HCT116 (cell line): ENCODE data around the gene TDO2. TPM values are rescaled to one million over a fixed set of nuclear protein-coding genes. Genes with fewer than 3 reads are reported as not detected.
A peak's percentile ranks its signal among the peaks of the same experiment; 100 is the strongest.

Source experiments
- ATAC-seq: fragments of 200-7000 bp; cut with Tn5 transposase; 2 replicates; pipeline ENCODE4 v1.9.1; 2020; ENCODE audit warnings: mild to moderate bottlenecking, moderate library complexity
- BruUV-seq: library from RNA; stranded (reverse); fragments of 400-500 nt; replicated peaks from 2 replicates; lab custom pipeline; 2021; lab: Mats Ljungman, UMichigan
- CTCF ChIA-PET: fragments of 300-600 bp; sonication (Branson Sonifier 250); formaldehyde crosslinking; loops from one replicate; lab custom pipeline; 2021; ENCODE audit warnings: antibody characterized with exemption; lab: Charles Lee
- POLR2A ChIA-PET: fragments of 300-600, 350-600 bp; sonication (Branson Sonifier 250); formaldehyde crosslinking; loops from one replicate; lab custom pipeline; 2021; ENCODE audit warnings: antibody characterized with exemption; lab: Charles Lee
- RAD21 ChIA-PET, 2 experiments: fragments of 300-600 bp; sonication (Branson Sonifier 250); formaldehyde crosslinking; loops; one replicate each; lab custom pipeline; 2023; ENCODE audit warnings: low total read pairs in 2 of 2; ENCODE audit not compliant: uncharacterized antibody in 2 of 2, unreplicated experiment in 2 of 2, low non-redundant PET in 1 of 2; lab: Charles Lee
- DNase-seq: peaks from one replicate; pipeline ENCODE4 v3.0.0-alpha.2; 2010; ENCODE audit warnings: low read depth, low spot score
- H2AFZ ChIP-seq: fragments of 200-600 bp; shearing (Covaris generic), sonication (generic); 2 replicates; pipeline ENCODE4 v1.6.1; 2017; ENCODE audit warnings: low read depth, mixed run types, mixed read lengths, antibody characterized with exemption, low read length; ENCODE audit not compliant: poor library complexity, severe bottlenecking
- H3K27ac ChIP-seq: 2 replicates; pipeline ENCODE4 v1.5.1; 2012; ENCODE audit warnings: low read depth, low read length
- H3K27me3 ChIP-seq: fragments of 200-600 bp; sonication (generic); 2 replicates; pipeline ENCODE4 v1.6.1; 2016; ENCODE audit warnings: mixed run types, low read length, mixed read lengths; ENCODE audit not compliant: insufficient read depth
- H3K36me3 ChIP-seq, 2 experiments: fragments of 200-500 bp in 1 of 2; fragments of 200-600 bp in 1 of 2; sonication (Bioruptor generic) in 1 of 2; sonication (generic) in 1 of 2; 2 replicates each; pipeline versions ENCODE4 v1.5.1 to v1.6.1; 2014 to 2016; ENCODE audit warnings: low read length in 2 of 2, inconsistent platforms in 1 of 2, mixed read lengths in 1 of 2, mixed run types in 1 of 2; ENCODE audit not compliant: insufficient read depth in 2 of 2, control insufficient read depth in 1 of 2
- H3K4me1 ChIP-seq, 2 experiments: fragments of 200-600 bp in 1 of 2; sonication (generic) in 1 of 2; 2 replicates each; pipeline versions ENCODE4 v1.5.1 to v1.6.1; 2012 to 2017; ENCODE audit warnings: low read length in 2 of 2, inconsistent platforms in 1 of 2, mild to moderate bottlenecking in 1 of 2, mixed read lengths in 1 of 2, mixed run types in 1 of 2, moderate library complexity in 1 of 2; ENCODE audit not compliant: insufficient read depth in 2 of 2, control insufficient read depth in 1 of 2
- H3K4me2 ChIP-seq: fragments of 200-600 bp; sonication (generic); 2 replicates; pipeline ENCODE4 v1.6.1; 2017; ENCODE audit warnings: mixed run types, low read length, mixed read lengths
- H3K4me3 ChIP-seq, 2 experiments: fragments of 200-600 bp in 1 of 2; sonication (generic) in 1 of 2; replicated peaks in 1 of 2; 2 replicates each; pipeline ENCODE4 v1.5.1; 2011 to 2016; ENCODE audit warnings: low read length in 2 of 2, control low read depth in 1 of 2, low read depth in 1 of 2, mild to moderate bottlenecking in 1 of 2, mixed read lengths in 1 of 2, mixed run types in 1 of 2
- H3K79me2 ChIP-seq: fragments of 200-600 bp; sonication (generic); 2 replicates; pipeline ENCODE4 v1.6.1; 2017; ENCODE audit warnings: mild to moderate bottlenecking, mixed run types, low read length, moderate library complexity, mixed read lengths; ENCODE audit not compliant: insufficient read depth
- H3K9ac ChIP-seq: fragments of 200-600 bp; sonication (generic); 2 replicates; pipeline ENCODE4 v1.6.1; 2016; ENCODE audit warnings: low read length, mixed read lengths
- H3K9me2 ChIP-seq: fragments of 200-600 bp; sonication (generic), shearing (Covaris generic); 2 replicates; pipeline ENCODE4 v1.6.1; 2017; ENCODE audit warnings: mixed run types, mild to moderate bottlenecking, moderate library complexity; ENCODE audit not compliant: insufficient read depth
- H3K9me3 ChIP-seq, 2 experiments: fragments of 200-500 bp in 1 of 2; fragments of 200-600 bp in 1 of 2; sonication (Bioruptor generic) in 1 of 2; sonication (generic) in 1 of 2; 2 replicates each; pipeline ENCODE4 v1.6.1; 2014 to 2017; ENCODE audit warnings: low read length in 2 of 2, mixed read lengths in 2 of 2, inconsistent platforms in 1 of 2, low read depth in 1 of 2, mild to moderate bottlenecking in 1 of 2, mixed run types in 1 of 2, moderate library complexity in 1 of 2; ENCODE audit not compliant: control insufficient read depth in 1 of 2, insufficient read depth in 1 of 2
- H4K20me1 ChIP-seq: fragments of 200-600 bp; sonication (generic), shearing (Covaris generic); 2 replicates; pipeline ENCODE4 v1.6.1; 2017; ENCODE audit warnings: mixed run types, mild to moderate bottlenecking, moderate library complexity; ENCODE audit not compliant: insufficient read depth
- CBX3 ChIP-seq: IDR thresholded peaks from 2 replicates; pipeline ENCODE4 v1.6.1; 2012; ENCODE audit warnings: low read depth
- EGR1 ChIP-seq: IDR thresholded peaks from 2 replicates; pipeline ENCODE4 v1.6.1; 2012; ENCODE audit warnings: low read depth
- POLR2A ChIP-seq: IDR thresholded peaks from 2 replicates; pipeline ENCODE4 v1.7.0; 2011; ENCODE audit warnings: borderline replicate concordance; ENCODE audit not compliant: insufficient read depth, insufficient read length; ENCODE audit errors: extremely low read depth
- POLR2AphosphoS5 ChIP-seq: IDR thresholded peaks from 2 replicates; pipeline ENCODE4 v1.6.1; 2011; ENCODE audit warnings: mild to moderate bottlenecking, low read depth, low read length, moderate library complexity
- SIN3A ChIP-seq: IDR thresholded peaks from 2 replicates; pipeline ENCODE4 v1.6.1; 2012; ENCODE audit warnings: low read depth
- SP1 ChIP-seq: IDR thresholded peaks from 2 replicates; pipeline ENCODE4 v1.6.1; 2012; ENCODE audit warnings: low read depth
- SRF ChIP-seq: IDR thresholded peaks from 2 replicates; pipeline ENCODE4 v1.6.1; 2012; ENCODE audit warnings: low read depth
- TCF7L2 ChIP-seq: IDR thresholded peaks from 2 replicates; pipeline ENCODE4 v1.7.0; 2011; ENCODE audit warnings: borderline replicate concordance, inconsistent platforms; ENCODE audit not compliant: insufficient read depth, insufficient read length; ENCODE audit errors: extremely low read depth
- ZFX ChIP-seq: fragments of 450-650 bp; IDR thresholded peaks from 2 replicates; pipeline ENCODE4 v1.6.1; 2017
- intact Hi-C: fragments of 100-400 bp; cut with micrococcal nuclease; formaldehyde crosslinking; loops from 2 replicates; pipeline ENCODE4 v1.10.0; 2022
- total RNA-seq: library from RNA; stranded (reverse); gene quantifications from one replicate; pipeline ENCODE4 v1.2.1, GENCODE V29; 2021; ENCODE audit not compliant: unreplicated experiment
- TF ChIP-seq, protein P1 (sequence below): IDR thresholded peaks from 2 replicates; pipeline ENCODE4 v1.6.1; 2012
- TF ChIP-seq, protein P2 (sequence below): IDR thresholded peaks from 2 replicates; pipeline ENCODE4 v1.6.1; 2012
- TF ChIP-seq, protein P3 (sequence below): IDR thresholded peaks from 2 replicates; pipeline ENCODE4 v1.6.1; 2012; ENCODE audit warnings: low read depth

The TDO2 gene
- total RNA-seq, 1 experiment from 2014 or later: 0.27 TPM

DNA sequence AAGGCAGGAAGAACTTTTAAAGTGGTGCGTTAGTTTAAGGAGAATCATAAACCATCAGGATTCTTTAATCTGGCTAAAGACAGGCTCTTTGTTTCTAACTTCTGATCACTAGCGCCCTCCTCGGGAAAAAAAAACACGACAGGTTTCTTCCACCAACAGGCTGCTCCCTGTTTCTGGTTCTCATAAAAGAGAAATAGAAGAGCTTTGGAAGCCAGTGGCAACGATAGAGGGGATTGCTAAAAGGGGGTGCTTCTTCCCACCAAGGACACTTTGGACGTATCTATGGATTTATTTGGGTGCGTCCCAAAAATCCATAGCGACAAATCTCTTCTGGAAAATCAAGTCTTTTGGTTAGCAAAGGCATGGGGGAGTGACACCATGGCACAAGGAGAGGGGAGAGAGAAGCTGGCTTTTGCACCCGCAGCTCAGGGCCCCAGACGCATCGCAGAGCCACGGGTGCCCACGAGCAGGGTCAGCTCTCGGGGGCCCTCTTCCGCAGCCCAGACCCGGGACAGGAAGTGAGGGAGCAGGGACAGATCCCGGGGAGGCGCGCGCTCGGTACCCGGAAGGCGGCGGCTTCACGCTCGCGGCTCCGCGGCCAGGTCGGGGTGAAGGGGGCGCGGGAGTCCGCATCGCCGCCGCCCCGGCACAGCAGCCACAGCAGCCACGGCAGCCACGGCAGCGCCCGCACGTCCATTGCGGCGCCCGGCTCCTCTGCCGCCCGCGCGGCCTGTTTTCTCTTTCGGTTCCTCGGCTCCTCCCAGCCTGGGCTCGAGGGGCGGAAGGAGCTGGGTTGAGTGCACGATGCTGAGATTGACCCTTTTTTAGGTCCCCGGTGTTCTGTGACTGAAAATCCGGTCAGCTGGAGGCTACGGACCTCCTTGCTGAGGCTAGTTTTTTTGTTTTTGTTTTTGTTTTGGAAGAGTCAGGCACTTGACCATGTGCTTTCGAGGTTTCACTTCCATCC, 49.9 kb downstream of the TDO2 start, which contains the start of gene CTSO (continued):
- TF ChIP-seq EGR1 (no peak), POLR2A (peak; percentile 15), SIN3A (no peak), SRF (no peak)
- TF ChIP-seq, protein P1, sequence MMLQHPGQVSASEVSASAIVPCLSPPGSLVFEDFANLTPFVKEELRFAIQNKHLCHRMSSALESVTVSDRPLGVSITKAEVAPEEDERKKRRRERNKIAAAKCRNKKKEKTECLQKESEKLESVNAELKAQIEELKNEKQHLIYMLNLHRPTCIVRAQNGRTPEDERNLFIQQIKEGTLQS: no peak
- TF ChIP-seq, protein P2, sequence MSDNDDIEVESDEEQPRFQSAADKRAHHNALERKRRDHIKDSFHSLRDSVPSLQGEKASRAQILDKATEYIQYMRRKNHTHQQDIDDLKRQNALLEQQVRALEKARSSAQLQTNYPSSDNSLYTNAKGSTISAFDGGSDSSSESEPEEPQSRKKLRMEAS: 0 out of 2 replicates have a peak, but pooled peaks have one; percentile 10

DNA sequence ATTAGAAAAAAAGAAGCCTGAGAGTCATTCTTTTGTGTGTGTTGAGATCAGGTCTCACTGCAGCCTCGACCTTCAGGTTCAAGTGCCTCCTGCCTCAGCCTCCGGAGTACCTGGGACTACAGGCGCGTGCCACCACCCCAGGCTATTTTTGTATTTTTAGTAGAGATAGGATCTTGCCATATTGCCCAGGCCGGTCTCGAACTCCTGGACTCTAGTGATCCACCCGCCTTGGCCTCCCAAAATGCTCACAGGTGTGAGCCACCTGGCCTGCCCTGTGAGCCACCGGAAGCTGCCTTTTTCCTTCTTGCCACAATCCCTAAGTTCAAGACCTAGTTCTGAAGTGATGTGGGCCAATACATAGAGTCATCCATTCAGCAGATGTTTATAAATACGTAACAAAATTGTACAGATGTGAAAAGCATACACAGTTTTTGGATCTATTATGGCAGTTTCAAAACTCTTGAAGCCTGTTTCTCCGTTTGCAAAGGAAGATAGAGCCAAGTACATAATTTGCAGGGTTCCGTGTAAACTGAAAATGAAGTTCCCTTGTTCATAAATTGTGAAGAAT, 50.7 kb downstream of the TDO2 start:
- Histone ChIP-seq H3K9me2 (no peaks in the 10 kb centered on the region), H3K9ac (peak overlapping the region; percentile 63), H3K36me3 (no peaks in the 10 kb centered on the region), H2AFZ (no peak overlapping the region), H3K4me1 (peaks cover 0 to 6% of the 10 kb centered on the region in 2 experiments; a peak in 1 of 4 replicates), H3K9me3 (no peaks in the 10 kb centered on the region), H3K4me3 (peak overlapping the region; percentile 33 to 56), H3K27me3 (no peaks in the 10 kb centered on the region), H3K4me2 (peak overlapping the region; percentile 72), H3K79me2 (no peaks in the 10 kb centered on the region), H3K27ac (peak overlapping the region; percentile 72; the same call in 1 of the 2 replicates), H4K20me1 (no peaks in the 10 kb centered on the region)
- TF ChIP-seq POLR2A (no peak), CBX3 (no peak), TCF7L2 (no peak), POLR2AphosphoS5 (no peak), SIN3A (no peak), SP1 (no peak), ZFX (no peak)
- TF ChIP-seq, protein P3, sequence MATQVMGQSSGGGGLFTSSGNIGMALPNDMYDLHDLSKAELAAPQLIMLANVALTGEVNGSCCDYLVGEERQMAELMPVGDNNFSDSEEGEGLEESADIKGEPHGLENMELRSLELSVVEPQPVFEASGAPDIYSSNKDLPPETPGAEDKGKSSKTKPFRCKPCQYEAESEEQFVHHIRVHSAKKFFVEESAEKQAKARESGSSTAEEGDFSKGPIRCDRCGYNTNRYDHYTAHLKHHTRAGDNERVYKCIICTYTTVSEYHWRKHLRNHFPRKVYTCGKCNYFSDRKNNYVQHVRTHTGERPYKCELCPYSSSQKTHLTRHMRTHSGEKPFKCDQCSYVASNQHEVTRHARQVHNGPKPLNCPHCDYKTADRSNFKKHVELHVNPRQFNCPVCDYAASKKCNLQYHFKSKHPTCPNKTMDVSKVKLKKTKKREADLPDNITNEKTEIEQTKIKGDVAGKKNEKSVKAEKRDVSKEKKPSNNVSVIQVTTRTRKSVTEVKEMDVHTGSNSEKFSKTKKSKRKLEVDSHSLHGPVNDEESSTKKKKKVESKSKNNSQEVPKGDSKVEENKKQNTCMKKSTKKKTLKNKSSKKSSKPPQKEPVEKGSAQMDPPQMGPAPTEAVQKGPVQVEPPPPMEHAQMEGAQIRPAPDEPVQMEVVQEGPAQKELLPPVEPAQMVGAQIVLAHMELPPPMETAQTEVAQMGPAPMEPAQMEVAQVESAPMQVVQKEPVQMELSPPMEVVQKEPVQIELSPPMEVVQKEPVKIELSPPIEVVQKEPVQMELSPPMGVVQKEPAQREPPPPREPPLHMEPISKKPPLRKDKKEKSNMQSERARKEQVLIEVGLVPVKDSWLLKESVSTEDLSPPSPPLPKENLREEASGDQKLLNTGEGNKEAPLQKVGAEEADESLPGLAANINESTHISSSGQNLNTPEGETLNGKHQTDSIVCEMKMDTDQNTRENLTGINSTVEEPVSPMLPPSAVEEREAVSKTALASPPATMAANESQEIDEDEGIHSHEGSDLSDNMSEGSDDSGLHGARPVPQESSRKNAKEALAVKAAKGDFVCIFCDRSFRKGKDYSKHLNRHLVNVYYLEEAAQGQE: no peak
- ChIA-PET CTCF (interaction anchor here (1.5 to 3.6 kb wide), 4 partner anchors 144 to 550 kb away, joined by 3 to 37 read pairs (median 8); no protein-coding TSS in a partner anchor), RAD21 (interaction anchor here in 1 of 2 experiments (1.4 kb wide), 1 partner anchor 144 kb away, joined by 5 read pairs; no protein-coding TSS in a partner anchor), POLR2A (interaction anchor here (1.0 kb wide), 1 partner anchor 144 kb away, joined by 4 read pairs; no protein-coding TSS in a partner anchor)
- TSS peak; percentile 69 for BruUV-seq
- no peak for DNase-seq
- intact Hi-C loops: no loop called here
- 0 out of 2 replicates have a peak, but pooled peaks have one; percentile 6 for ATAC-seq
